ENCODE results near the gene MPPED2. TPM values are rescaled to one million over a fixed set of nuclear protein-coding genes. Genes with fewer than 3 reads are reported as not detected.
A peak's percentile ranks its signal among the peaks of the same experiment; 100 is the strongest.

The MPPED2 gene
- total and polyA plus RNA-seq, 2 of the 13 experiments (the other 11 are each of a cell fraction or from before 2014, with no cell fraction given): not detected

GRCh38 chr11:30488304-30488998 lies 97.7 kb downstream of the MPPED2 start (continued):
- TF ChIP-seq ZNF143 (CRISPR knock-in tag; IDR thresholded peaks at IDR 0.05): no peak
- TF ChIP-seq MYNN (CRISPR knock-in tag; IDR thresholded peaks at IDR 0.05; ENCODE audit: low read depth): no peak
- no peak for TF ChIP-seq ZNF280D (CRISPR knock-in tag; IDR thresholded peaks at IDR 0.05)
- TF ChIP-seq CBX1 (IDR thresholded peaks at IDR 0.05; ENCODE audit: low read depth): no peak
- peak; percentile 73; the same call in 1 of the 2 replicates for TF ChIP-seq ZNF264 (CRISPR knock-in tag; IDR thresholded peaks at IDR 0.05)
- no peak for TF ChIP-seq ZNF768 (CRISPR knock-in tag; IDR thresholded peaks at IDR 0.05)
- TF ChIP-seq HMGXB3 (CRISPR knock-in tag; IDR thresholded peaks at IDR 0.05; ENCODE audit: borderline replicate concordance): no peak
- no peak for TF ChIP-seq SMAD9 (CRISPR knock-in tag; IDR thresholded peaks at IDR 0.05)
- TF ChIP-seq ZNF83 (CRISPR knock-in tag; IDR thresholded peaks at IDR 0.05; ENCODE audit: borderline replicate concordance): no peak
- TF ChIP-seq, protein P1, sequence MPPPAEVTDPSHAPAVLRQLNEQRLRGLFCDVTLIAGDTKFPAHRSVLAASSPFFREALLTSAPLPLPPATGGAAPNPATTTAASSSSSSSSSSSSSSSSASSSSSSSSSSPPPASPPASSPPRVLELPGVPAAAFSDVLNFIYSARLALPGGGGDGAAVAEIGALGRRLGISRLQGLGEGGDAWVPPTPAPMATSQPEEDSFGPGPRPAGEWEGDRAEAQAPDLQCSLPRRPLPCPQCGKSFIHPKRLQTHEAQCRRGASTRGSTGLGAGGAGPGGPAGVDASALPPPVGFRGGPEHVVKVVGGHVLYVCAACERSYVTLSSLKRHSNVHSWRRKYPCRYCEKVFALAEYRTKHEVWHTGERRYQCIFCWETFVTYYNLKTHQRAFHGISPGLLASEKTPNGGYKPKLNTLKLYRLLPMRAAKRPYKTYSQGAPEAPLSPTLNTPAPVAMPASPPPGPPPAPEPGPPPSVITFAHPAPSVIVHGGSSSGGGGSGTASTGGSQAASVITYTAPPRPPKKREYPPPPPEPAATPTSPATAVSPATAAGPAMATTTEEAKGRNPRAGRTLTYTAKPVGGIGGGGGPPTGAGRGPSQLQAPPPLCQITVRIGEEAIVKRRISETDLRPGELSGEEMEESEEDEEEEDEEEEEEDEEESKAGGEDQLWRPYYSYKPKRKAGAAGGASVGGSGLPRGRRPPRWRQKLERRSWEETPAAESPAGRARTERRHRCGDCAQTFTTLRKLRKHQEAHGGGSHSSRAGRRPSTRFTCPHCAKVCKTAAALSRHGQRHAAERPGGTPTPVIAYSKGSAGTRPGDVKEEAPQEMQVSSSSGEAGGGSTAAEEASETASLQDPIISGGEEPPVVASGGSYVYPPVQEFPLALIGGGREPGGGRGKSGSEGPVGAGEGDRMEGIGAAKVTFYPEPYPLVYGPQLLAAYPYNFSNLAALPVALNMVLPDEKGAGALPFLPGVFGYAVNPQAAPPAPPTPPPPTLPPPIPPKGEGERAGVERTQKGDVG (CRISPR knock-in tag; IDR thresholded peaks at IDR 0.05; ENCODE audit: borderline replicate concordance): no peak
- no peak; the same call in 1 of the 2 replicates for TF ChIP-seq ZBTB7B (CRISPR knock-in tag; IDR thresholded peaks at IDR 0.05)
- TF ChIP-seq ZBTB34 (CRISPR knock-in tag; IDR thresholded peaks at IDR 0.05): no peak
- TF ChIP-seq MAF1 (CRISPR knock-in tag; IDR thresholded peaks at IDR 0.05; ENCODE audit: borderline replicate concordance): no peak
- no peak for TF ChIP-seq TOPORS (CRISPR knock-in tag; IDR thresholded peaks at IDR 0.05)
